ENCODE results near the gene TRUB2.

- TF ChIP-seq CTCF (IDR thresholded peaks at IDR 0.05) (no peak), POLR2A (IDR thresholded peaks at IDR 0.05) (no peak), POLR2AphosphoS5 (IDR thresholded peaks at IDR 0.05) (no peak)
Measured at GRCh38 chr9:128266868-128267590, 55.2 kb downstream of the TRUB2 start.
